NCI-H2196 treated with DMSO at 0.1 percent for 48 hours (cell line): ENCODE results near the gene TAL2.

Experiments used
- DNase-seq: peaks from one replicate; lab custom pipeline; 2025; ENCODE audit not compliant: unreplicated experiment; lab: John Stamatoyannopoulos, UW

TAL2 gene

GRCh38 chr9:105673850-105674387 lies 11.7 kb downstream of the TAL2 start:
- DNase-seq: no peak

- DNase-seq: no peak
These were observed 14.2 kb downstream of the TAL2 start for GRCh38 chr9:105676351-105676923.

GRCh38 chr9:105678163-105678562 lies 15.9 kb downstream of the TAL2 start:
- DNase-seq: no peak

- no peak for DNase-seq
These were observed 16.5 kb downstream of the TAL2 start for GRCh38 chr9:105678781-105679180.

GRCh38 chr9:105679257-105680022 lies 17.2 kb downstream of the TAL2 start:
- DNase-seq: peak; percentile 12

GRCh38 chr9:105681313-105681712 lies 19.1 kb downstream of the TAL2 start:
- DNase-seq: no peak

GRCh38 chr9:105681724-105682123 lies 19.5 kb downstream of the TAL2 start:
- no peak for DNase-seq

GRCh38 chr9:105683688-105684275 lies 21.5 kb downstream of the TAL2 start:
- no peak for DNase-seq

- DNase-seq: no peak
These were observed 24.7 kb downstream of the TAL2 start for GRCh38 chr9:105686936-105687335.

- DNase-seq: no peak
These were observed 28.5 kb downstream of the TAL2 start for GRCh38 chr9:105690742-105691141.

GRCh38 chr9:105693435-105694189 lies 31.4 kb downstream of the TAL2 start:
- no peak for DNase-seq

GRCh38 chr9:105694190-105694847 lies 32.1 kb downstream of the TAL2 start, which contains the start of gene TMEM38B:
TMEM38B (plus strand) TSS chr9:105694541; CDS start chr9:105694661, 120 bp downstream.
- peak; percentile 68 for DNase-seq

GRCh38 chr9:105694848-105695581 lies 32.8 kb downstream of the TAL2 start:
- DNase-seq: peak; percentile 19

- no peak for DNase-seq
These were observed 34.0 kb downstream of the TAL2 start for GRCh38 chr9:105696219-105696793.

GRCh38 chr9:105697871-105698270 lies 35.6 kb downstream of the TAL2 start:
- DNase-seq: no peak

- DNase-seq: no peak
These were observed 36.2 kb downstream of the TAL2 start for GRCh38 chr9:105698348-105698870.

- no peak for DNase-seq
These were observed 38.4 kb downstream of the TAL2 start for GRCh38 chr9:105700668-105701067.

- DNase-seq: no peak
These were observed 38.9 kb downstream of the TAL2 start for GRCh38 chr9:105701145-105701544.

- DNase-seq: no peak
These were observed 40.0 kb downstream of the TAL2 start for GRCh38 chr9:105702207-105702606.
